GM12874 (cell line): ENCODE data around the gene TBC1D17.

Experiments
- CTCF ChIP-seq: IDR thresholded peaks from 2 replicates; pipeline ENCODE4 v1.5.1; 2011; ENCODE audit warnings: low read depth, mild to moderate bottlenecking, control low read depth, low read length, moderate library complexity; ENCODE audit not compliant: insufficient read depth

TBC1D17 gene

GRCh38 chr19:49924004-49924880, 46.7 kb downstream of the TBC1D17 start:
- TF ChIP-seq CTCF = no peak

GRCh38 chr19:49925486-49925885, 48.0 kb downstream of the TBC1D17 start:
- no peak for TF ChIP-seq CTCF

GRCh38 chr19:49926515-49926914, 49.0 kb downstream of the TBC1D17 start:
- TF ChIP-seq CTCF = no peak

- TF ChIP-seq CTCF = no peak
Observed at GRCh38 chr19:49927526-49928264, 50.2 kb downstream of the TBC1D17 start.

GRCh38 chr19:49929121-49929610, 51.7 kb downstream of the TBC1D17 start, which contains the start of the genes ATF5 and NUP62:
Gene ATF5 (plus strand): TSS chr19:49929205. CDS start chr19:49930851, 1,646 bp downstream.
Gene NUP62 (minus strand): TSS chr19:49929504. CDS start chr19:49909807, 19,697 bp downstream.
- no peak for TF ChIP-seq CTCF

- TF ChIP-seq CTCF = no peak
Observed at GRCh38 chr19:49929611-49930482, 52.3 kb downstream of the TBC1D17 start.
